GM10266 (cell line): ENCODE results near the gene VANGL2.

Experiments used
- DNase-seq: peaks from one replicate; pipeline ENCODE4 v3.0.0; 2012; ENCODE audit errors: extremely low spot score
- TF ChIP-seq, protein P1 (sequence below): IDR thresholded peaks from 2 replicates; pipeline ENCODE4 v1.5.1; 2012; ENCODE audit warnings: mild to moderate bottlenecking, low read depth; ENCODE audit not compliant: control insufficient read depth, insufficient read depth; ENCODE audit errors: missing control alignments

The VANGL2 gene

DNA sequence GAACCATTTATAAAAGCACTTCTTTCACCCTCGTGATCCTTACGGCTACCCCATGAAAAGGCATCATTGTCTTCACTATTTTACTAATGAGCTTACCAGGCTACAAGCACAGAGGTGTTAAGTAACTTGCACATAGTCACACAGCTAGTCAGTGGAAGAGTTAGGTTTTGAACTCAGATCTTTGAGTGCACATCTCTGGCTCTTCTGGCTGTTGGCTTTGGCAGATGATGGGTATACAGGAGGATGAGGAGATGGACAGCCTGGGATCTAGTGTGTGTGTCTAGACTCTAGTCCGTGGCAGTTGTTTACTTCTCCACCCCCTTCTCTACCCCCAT, 11.6 kb downstream of the VANGL2 start:
- TF ChIP-seq, protein P1, sequence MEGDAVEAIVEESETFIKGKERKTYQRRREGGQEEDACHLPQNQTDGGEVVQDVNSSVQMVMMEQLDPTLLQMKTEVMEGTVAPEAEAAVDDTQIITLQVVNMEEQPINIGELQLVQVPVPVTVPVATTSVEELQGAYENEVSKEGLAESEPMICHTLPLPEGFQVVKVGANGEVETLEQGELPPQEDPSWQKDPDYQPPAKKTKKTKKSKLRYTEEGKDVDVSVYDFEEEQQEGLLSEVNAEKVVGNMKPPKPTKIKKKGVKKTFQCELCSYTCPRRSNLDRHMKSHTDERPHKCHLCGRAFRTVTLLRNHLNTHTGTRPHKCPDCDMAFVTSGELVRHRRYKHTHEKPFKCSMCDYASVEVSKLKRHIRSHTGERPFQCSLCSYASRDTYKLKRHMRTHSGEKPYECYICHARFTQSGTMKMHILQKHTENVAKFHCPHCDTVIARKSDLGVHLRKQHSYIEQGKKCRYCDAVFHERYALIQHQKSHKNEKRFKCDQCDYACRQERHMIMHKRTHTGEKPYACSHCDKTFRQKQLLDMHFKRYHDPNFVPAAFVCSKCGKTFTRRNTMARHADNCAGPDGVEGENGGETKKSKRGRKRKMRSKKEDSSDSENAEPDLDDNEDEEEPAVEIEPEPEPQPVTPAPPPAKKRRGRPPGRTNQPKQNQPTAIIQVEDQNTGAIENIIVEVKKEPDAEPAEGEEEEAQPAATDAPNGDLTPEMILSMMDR, result no peak
- no peak for DNase-seq

DNA sequence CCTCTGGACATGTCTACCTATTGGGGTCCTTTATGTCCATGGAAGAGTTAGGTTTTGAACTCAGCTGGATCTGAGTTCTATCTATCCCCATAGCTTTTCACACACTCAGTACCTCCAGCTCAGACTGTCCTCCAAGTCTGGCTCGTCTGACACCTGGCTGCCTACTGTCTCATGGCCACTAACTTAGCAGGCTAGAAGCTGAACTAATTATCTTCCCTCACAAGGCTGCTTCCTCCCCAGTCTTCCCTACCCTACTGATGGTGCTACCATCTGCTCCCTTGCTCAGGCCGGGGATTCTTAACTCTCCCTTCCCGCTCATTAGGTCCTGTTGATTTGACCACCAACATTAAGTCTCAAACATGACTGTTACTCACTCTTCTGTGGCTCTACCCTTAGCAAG, 13.4 kb downstream of the VANGL2 start:
- TF ChIP-seq, protein P1, result no peak
- DNase-seq, result no peak

DNA sequence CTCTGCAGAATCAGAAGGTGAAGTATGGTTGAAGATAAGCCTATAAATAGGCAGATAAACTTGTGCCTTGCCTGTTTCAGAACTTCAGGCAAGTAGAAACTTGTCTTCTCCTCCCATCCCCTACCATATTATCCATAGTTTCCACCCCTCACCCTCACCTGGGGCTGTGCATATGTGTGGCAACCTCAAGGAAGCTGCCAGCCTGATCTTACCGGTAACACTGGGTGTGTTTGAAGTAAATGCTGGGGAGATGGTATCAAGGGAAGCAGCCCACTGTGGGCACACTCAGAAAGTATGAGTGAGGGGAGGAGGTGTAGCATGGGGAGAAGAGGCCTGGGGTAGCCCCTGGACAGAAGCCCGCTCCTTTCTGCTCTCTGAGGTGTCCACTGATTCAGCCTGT, 14.5 kb downstream of the VANGL2 start:
- TF ChIP-seq, protein P1, result no peak
- no peak for DNase-seq

DNA sequence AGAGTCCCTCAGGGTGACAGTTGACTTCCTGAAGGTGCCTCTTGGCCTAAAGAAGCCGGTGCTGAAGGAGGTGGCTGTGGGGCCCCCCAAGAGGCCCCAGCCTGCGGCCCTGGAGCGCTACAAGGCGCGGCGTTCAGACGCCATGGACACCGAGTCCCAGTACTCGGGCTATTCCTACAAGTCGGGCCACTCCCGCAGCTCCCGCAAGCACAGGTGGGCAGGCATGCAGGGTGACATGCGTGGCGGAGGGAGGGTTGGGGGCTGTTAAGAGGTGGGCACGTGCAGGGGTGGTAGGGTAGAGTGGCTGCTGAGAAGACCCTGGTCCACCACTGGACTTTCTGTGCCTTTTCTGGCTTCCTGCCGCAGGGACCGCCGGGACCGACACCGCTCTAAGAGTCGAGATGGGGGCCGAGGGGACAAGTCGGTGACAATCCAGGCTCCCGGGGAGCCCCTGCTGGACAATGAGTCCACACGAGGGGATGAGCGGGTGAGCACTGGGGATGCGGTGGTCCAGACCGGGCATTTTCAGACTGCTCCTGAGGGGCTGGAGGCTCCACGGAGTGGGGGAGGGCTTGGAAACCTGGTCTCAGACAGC, 15.4 kb downstream of the VANGL2 start:
- TF ChIP-seq, protein P1, result no peak

DNA sequence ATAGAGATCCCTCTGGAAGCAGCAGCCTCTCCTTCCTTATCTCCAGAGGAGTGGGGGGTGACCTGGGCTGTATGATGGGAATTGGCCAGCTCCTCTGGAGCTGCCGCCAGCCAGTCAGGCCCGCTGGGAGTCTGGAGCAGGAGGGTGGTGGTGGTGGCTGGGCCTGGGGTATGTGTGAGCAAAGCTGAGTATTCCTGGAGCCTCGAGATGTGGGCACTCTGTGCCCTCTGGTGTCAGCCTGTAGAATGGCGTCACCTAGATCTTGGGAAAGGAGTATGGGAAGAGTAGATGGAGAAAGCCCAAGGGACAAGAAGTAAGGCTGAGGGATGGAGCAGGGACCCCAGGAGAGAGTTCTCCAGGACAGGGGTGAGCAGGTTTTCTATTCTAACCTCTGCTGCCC, 16.0 kb downstream of the VANGL2 start:
- TF ChIP-seq, protein P1, result peak; percentile 29
- no peak for DNase-seq

More for the DNA sequence above, 15.4 kb downstream of the VANGL2 start:
- DNase-seq, result no peak

DNA sequence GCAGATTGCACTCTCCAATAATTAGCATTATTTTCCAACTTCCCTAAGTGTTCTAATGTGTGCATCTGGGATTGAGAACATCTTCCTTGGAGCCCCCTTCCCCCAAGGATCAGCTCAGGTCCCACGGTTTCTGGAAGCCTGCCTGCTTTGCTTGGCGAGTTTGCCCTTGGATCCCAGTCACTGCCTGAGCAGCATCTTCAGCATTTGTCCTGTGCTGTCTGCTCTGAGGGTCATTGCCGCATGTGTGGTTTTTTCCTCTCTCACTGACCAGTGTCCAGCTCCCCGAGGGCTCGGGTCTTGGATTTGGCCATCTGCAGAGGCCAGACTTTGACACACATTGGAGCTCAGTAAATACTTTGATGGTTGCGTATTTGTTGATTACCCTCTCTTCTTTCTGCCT, 18.1 kb downstream of the VANGL2 start:
- TF ChIP-seq, protein P1, result no peak
- no peak for DNase-seq

DNA sequence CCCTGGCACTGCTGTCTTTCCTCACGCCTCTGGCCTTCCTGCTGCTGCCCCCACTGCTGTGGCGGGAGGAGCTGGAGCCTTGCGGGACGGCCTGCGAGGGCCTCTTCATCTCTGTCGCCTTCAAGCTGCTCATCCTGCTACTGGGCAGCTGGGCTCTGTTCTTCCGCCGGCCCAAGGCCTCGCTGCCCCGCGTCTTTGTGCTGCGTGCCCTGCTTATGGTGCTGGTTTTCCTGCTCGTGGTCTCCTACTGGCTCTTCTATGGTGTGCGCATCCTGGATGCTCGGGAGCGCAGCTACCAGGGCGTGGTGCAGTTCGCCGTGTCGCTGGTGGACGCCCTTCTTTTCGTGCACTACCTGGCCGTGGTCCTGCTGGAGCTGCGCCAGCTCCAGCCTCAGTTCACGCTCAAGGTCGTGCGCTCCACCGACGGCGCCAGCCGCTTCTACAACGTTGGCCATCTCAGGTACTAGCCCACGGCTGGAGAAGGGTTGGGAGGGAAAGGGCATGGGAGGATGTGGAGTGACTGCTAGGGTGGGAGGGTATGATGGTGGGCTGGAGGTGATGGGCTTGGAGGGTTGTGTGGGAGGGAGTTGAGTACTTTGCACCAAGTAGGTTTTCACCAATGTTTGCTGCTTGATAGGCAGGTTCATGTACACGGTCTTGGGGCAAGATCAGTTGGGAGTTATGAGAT, 18.9 kb downstream of the VANGL2 start:
- DNase-seq, result no peak
- TF ChIP-seq, protein P1, result no peak
